HG02943 (cell line): Measurements from ENCODE around the gene GPATCH3.
"Not testable (repeated sequence)": the region's sequence is repeated elsewhere in the genome, so short reads cannot be mapped to it uniquely, and the experiment has no call there.

Experiments
- ATAC-seq: cut with Tn5 transposase; IDR thresholded peaks from one replicate; pipeline ENCODE4 v1.9.1; 2021; ENCODE audit warnings: mild to moderate bottlenecking, low read depth, moderate library complexity; ENCODE audit not compliant: unreplicated experiment

GPATCH3 gene

GRCh38 chr1:26900001-26900814 is at the start of gene GPATCH3:
TSS of gene GPATCH3 (minus strand) at chr1:26900467. CDS start at chr1:26900442, 25 bp downstream.
- ATAC-seq: no peak

GRCh38 chr1:26949926-26950319 is 49.7 kb upstream of the GPATCH3 start:
- no peak for ATAC-seq

- ATAC-seq: no peak
Measured at GRCh38 chr1:26949266-26949925, 49.1 kb upstream of the GPATCH3 start.

GRCh38 chr1:26948725-26949057 is 48.4 kb upstream of the GPATCH3 start:
- ATAC-seq: not testable (repeated sequence)

GRCh38 chr1:26946270-26946669 is 46.0 kb upstream of the GPATCH3 start:
- no peak for ATAC-seq

GRCh38 chr1:26945728-26946127 is 45.5 kb upstream of the GPATCH3 start:
- ATAC-seq: no peak

GRCh38 chr1:26945138-26945537 is 44.9 kb upstream of the GPATCH3 start:
- ATAC-seq: no peak

- no peak for ATAC-seq
Measured at GRCh38 chr1:26942656-26943055, 42.4 kb upstream of the GPATCH3 start.

- ATAC-seq: no peak
Measured at GRCh38 chr1:26941311-26941710, 41.0 kb upstream of the GPATCH3 start.

- no peak for ATAC-seq
Measured at GRCh38 chr1:26938659-26939025, 38.4 kb upstream of the GPATCH3 start.

- ATAC-seq: no peak
Measured at GRCh38 chr1:26938004-26938658, 37.9 kb upstream of the GPATCH3 start.

GRCh38 chr1:26936823-26937222 is 36.6 kb upstream of the GPATCH3 start:
- no peak for ATAC-seq

GRCh38 chr1:26932531-26932930 is 32.3 kb upstream of the GPATCH3 start:
- ATAC-seq: no peak

- no peak for ATAC-seq
Measured at GRCh38 chr1:26923711-26924110, 23.4 kb upstream of the GPATCH3 start.

GRCh38 chr1:26922901-26923300 is 22.6 kb upstream of the GPATCH3 start:
- ATAC-seq: no peak

- ATAC-seq: no peak
Measured at GRCh38 chr1:26922431-26922729, 22.1 kb upstream of the GPATCH3 start.

- peak; percentile 88 for ATAC-seq
Measured at GRCh38 chr1:26921540-26922430, 21.5 kb upstream of the GPATCH3 start, which contains the start of gene NUDC. TSS of gene NUDC (plus strand) at chr1:26921743. CDS start at chr1:26921849, 106 bp downstream.

GRCh38 chr1:26921126-26921539 is 20.9 kb upstream of the GPATCH3 start:
- ATAC-seq: no peak

GRCh38 chr1:26915204-26915842 is 15.1 kb upstream of the GPATCH3 start:
- no peak for ATAC-seq
